HEK293 (cell line): ENCODE results near the gene FIGLA.

Experiments used
- CTCF ChIP-seq: fragments of 450-650 bp; formaldehyde crosslinking; IDR thresholded peaks from 2 replicates; pipeline ENCODE4 v1.5.1; 2016; ENCODE audit warnings: missing biosample characterization, missing genetic modification characterization
- KLF16 ChIP-seq: fragments of 450-650 bp; formaldehyde crosslinking; IDR thresholded peaks from 2 replicates; pipeline ENCODE4 v1.5.1; 2017; ENCODE audit warnings: missing biosample characterization, missing genetic modification characterization
- KLF9 ChIP-seq: fragments of 450-650 bp; formaldehyde crosslinking; IDR thresholded peaks from 2 replicates; pipeline ENCODE4 v1.5.1; 2016; ENCODE audit warnings: missing biosample characterization, missing genetic modification characterization, low read depth
- MYNN ChIP-seq: fragments of 450-650 bp; formaldehyde crosslinking; IDR thresholded peaks from 2 replicates; pipeline ENCODE4 v1.5.1; 2016; ENCODE audit warnings: missing biosample characterization, missing genetic modification characterization, borderline replicate concordance
- REST ChIP-seq: fragments of 450-650 bp; formaldehyde crosslinking; IDR thresholded peaks from 2 replicates; pipeline ENCODE4 v1.5.1; 2016; ENCODE audit warnings: missing biosample characterization, missing genetic modification characterization
- SP2 ChIP-seq: fragments of 450-650 bp; formaldehyde crosslinking; IDR thresholded peaks from 2 replicates; pipeline ENCODE4 v1.5.1; 2016; ENCODE audit warnings: missing biosample characterization, missing genetic modification characterization
- ZBTB17 ChIP-seq: fragments of 450-650 bp; formaldehyde crosslinking; IDR thresholded peaks from 2 replicates; pipeline ENCODE4 v1.5.1; 2016; ENCODE audit warnings: missing biosample characterization, missing genetic modification characterization
- ZNF157 ChIP-seq: fragments of 450-650 bp; formaldehyde crosslinking; IDR thresholded peaks from 2 replicates; pipeline ENCODE4 v1.5.1; 2016; ENCODE audit warnings: missing biosample characterization, missing genetic modification characterization
- ZNF335 ChIP-seq: fragments of 450-650 bp; formaldehyde crosslinking; conservative IDR thresholded peaks from 2 replicates; pipeline ENCODE4 v1.5.1; 2016; ENCODE audit warnings: missing biosample characterization, missing genetic modification characterization
- ZNF350 ChIP-seq: fragments of 450-650 bp; formaldehyde crosslinking; IDR thresholded peaks from 2 replicates; pipeline ENCODE4 v1.5.0; 2017; ENCODE audit warnings: missing biosample characterization, mild to moderate bottlenecking, missing genetic modification characterization
- ZNF639 ChIP-seq: fragments of 450-650 bp; formaldehyde crosslinking; IDR thresholded peaks from 2 replicates; pipeline ENCODE4 v1.5.1; 2016; ENCODE audit warnings: missing biosample characterization, missing genetic modification characterization
- ZNF658 ChIP-seq: fragments of 450-650 bp; formaldehyde crosslinking; IDR thresholded peaks from 2 replicates; pipeline ENCODE4; 2016; ENCODE audit warnings: missing biosample characterization, missing genetic modification characterization

GRCh38 chr2:70777450-70777849 lies 13.0 kb downstream of the FIGLA start:
- no peak for TF ChIP-seq CTCF (tag by site-specific recombination)
- no peak for TF ChIP-seq ZNF157 (tag by site-specific recombination)
- no peak for TF ChIP-seq KLF9
- no peak for TF ChIP-seq ZNF350 (tag by site-specific recombination)
- no peak for TF ChIP-seq ZNF335 (tag by site-specific recombination)
- no peak for TF ChIP-seq ZNF639 (tag by site-specific recombination)
- TF ChIP-seq ZNF658 (tag by site-specific recombination), result no peak
- TF ChIP-seq ZBTB17, result no peak
- no peak for TF ChIP-seq KLF16
- TF ChIP-seq REST, result no peak
- no peak for TF ChIP-seq MYNN (tag by site-specific recombination)
- TF ChIP-seq SP2 (tag by site-specific recombination), result no peak
